HepG2 (cell line): ENCODE data around the gene PRMT5. TPM values are rescaled to one million over a fixed set of nuclear protein-coding genes. Genes with fewer than 3 reads are reported as not detected.

Source experiments
- AGO1 ChIP-seq: fragments of 200-400 bp; formaldehyde crosslinking; IDR thresholded peaks from 2 replicates; pipeline ENCODE4 v1.6.1; 2017; ENCODE audit warnings: mild to moderate bottlenecking, low read depth, low read length, moderate library complexity; ENCODE audit not compliant: poor library complexity, severe bottlenecking
- ARID2 ChIP-seq: sonication (generic); formaldehyde crosslinking; IDR thresholded peaks from 2 replicates; pipeline ENCODE4 v1.8.1; 2022; ENCODE audit warnings: mild to moderate bottlenecking, missing genetic modification reagents, borderline replicate concordance
- CAMTA2 ChIP-seq: sonication (generic); formaldehyde crosslinking; IDR thresholded peaks from 2 replicates; pipeline ENCODE4 v1.4.0; 2020; ENCODE audit warnings: mild to moderate bottlenecking, missing genetic modification reagents, borderline replicate concordance
- CCAR2 ChIP-seq: fragments of 200-400 bp; formaldehyde crosslinking; optimal IDR thresholded peaks from 2 replicates; pipeline ENCODE3; 2018; ENCODE audit warnings: low read depth, mild to moderate bottlenecking, low read length, moderate library complexity
- HNF4A ChIP-seq: sonication (generic); formaldehyde crosslinking; IDR thresholded peaks from 2 replicates; pipeline ENCODE4 v1.4.0; 2020; ENCODE audit warnings: missing genetic modification reagents
- HOXA5 ChIP-seq: sonication (generic); formaldehyde crosslinking; IDR thresholded peaks from 2 replicates; pipeline ENCODE4 v1.4.0; 2020; ENCODE audit warnings: missing genetic modification reagents
- ISX ChIP-seq: sonication (generic); formaldehyde crosslinking; conservative IDR thresholded peaks from 2 replicates; pipeline ENCODE4 v1.5.0; 2020; ENCODE audit warnings: missing genetic modification reagents
- KDM5A ChIP-seq: fragments of 200-600 bp; sonication (generic); IDR thresholded peaks from 2 replicates; pipeline ENCODE4 v1.7.0; 2018; ENCODE audit warnings: antibody characterized with exemption, mild to moderate bottlenecking, low read length, borderline replicate concordance
- KLF6 ChIP-seq: IDR thresholded peaks from 2 replicates; pipeline ENCODE4 v1.8.0; 2016; ENCODE audit warnings: missing biosample characterization, missing genetic modification reagents
- NCOA2 ChIP-seq: sonication (generic); formaldehyde crosslinking; IDR thresholded peaks from 2 replicates; pipeline ENCODE4 v1.8.0; 2022; ENCODE audit warnings: inconsistent platforms
- NFE2 ChIP-seq: sonication (generic); formaldehyde crosslinking; IDR thresholded peaks from 2 replicates; pipeline ENCODE4 v1.4.0; 2020; ENCODE audit warnings: missing genetic modification reagents
- NFRKB ChIP-seq: fragments of 450-650 bp; IDR thresholded peaks from 2 replicates; pipeline ENCODE4 v1.6.1; 2017
- NPAS2 ChIP-seq: sonication (generic); formaldehyde crosslinking; IDR thresholded peaks from 2 replicates; pipeline ENCODE4 v1.8.0; 2022; ENCODE audit warnings: mild to moderate bottlenecking, missing genetic modification reagents, borderline replicate concordance
- RCOR2 ChIP-seq: IDR thresholded peaks from 2 replicates; pipeline ENCODE4 v1.6.1; 2016; ENCODE audit warnings: missing biosample characterization, missing genetic modification reagents
- REXO4 ChIP-seq: sonication (generic); formaldehyde crosslinking; IDR thresholded peaks from 2 replicates; pipeline ENCODE4 v1.8.0; 2022; ENCODE audit warnings: missing genetic modification reagents, mild to moderate bottlenecking, borderline replicate concordance
- SETDB1 ChIP-seq: sonication (generic); formaldehyde crosslinking; IDR thresholded peaks from 2 replicates; pipeline ENCODE4 v1.5.1; 2020; ENCODE audit warnings: missing genetic modification reagents, mild to moderate bottlenecking, borderline replicate concordance
- TERF1 ChIP-seq: sonication (generic); formaldehyde crosslinking; IDR thresholded peaks from 2 replicates; pipeline ENCODE4 v1.8.0; 2022; ENCODE audit warnings: mild to moderate bottlenecking, missing genetic modification reagents, moderate library complexity
- ZNF343 ChIP-seq: sonication (generic); formaldehyde crosslinking; IDR thresholded peaks from 2 replicates; pipeline ENCODE4 v1.4.0; 2020; ENCODE audit warnings: mild to moderate bottlenecking, missing genetic modification reagents
- ZNF891 ChIP-seq: sonication (generic); formaldehyde crosslinking; IDR thresholded peaks from 2 replicates; pipeline ENCODE4 v1.5.0; 2020; ENCODE audit warnings: mild to moderate bottlenecking, missing genetic modification reagents
- ZUFSP ChIP-seq: sonication (generic); formaldehyde crosslinking; IDR thresholded peaks from 2 replicates; pipeline ENCODE4 v1.9.0; 2021; ENCODE audit warnings: missing genetic modification reagents, mild to moderate bottlenecking, borderline replicate concordance
- polyA plus RNA-seq, 8 experiments: library from polyadenylated mRNA; depleted of rRNA in 3 of 8; stranded (reverse) in 7 of 8; unstranded in 1 of 8; fragments of >200 nt; fragmentation: Illumina TruSeq in 4 of 8; extraction: Trizol in 4 of 8; gene quantifications; 2 replicates each; pipeline versions ENCODE4 v1.2.1 to v1.2.3, GENCODE V29; 2011 to 2016; ENCODE audit warnings: low read depth in 4 of 8, missing spikeins in 1 of 8, mixed read lengths in 1 of 8; ENCODE audit not compliant: insufficient read depth in 1 of 8
- total RNA-seq, 5 experiments: library from RNA; depleted of rRNA; stranded (reverse); fragments of >200 nt; fragmentation: Illumina TruSeq; extraction: Trizol; gene quantifications; 2 replicates each; pipeline ENCODE4 v1.2.3, GENCODE V29; 2016; ENCODE audit warnings: low read depth in 1 of 5
- TF ChIP-seq, protein P1 (sequence below): sonication (generic); formaldehyde crosslinking; IDR thresholded peaks from 2 replicates; pipeline ENCODE4 v1.4.0; 2020; ENCODE audit warnings: missing genetic modification reagents
- TF ChIP-seq, protein P2 (sequence below): sonication (generic); formaldehyde crosslinking; IDR thresholded peaks from 2 replicates; pipeline ENCODE4 v1.4.0; 2020; ENCODE audit warnings: missing genetic modification reagents

The PRMT5 gene
- total and polyA plus RNA-seq, 2 of the 13 experiments (the other 11 are each of a cell fraction or from before 2014, with no cell fraction given), result 210 to 354 TPM

DNA sequence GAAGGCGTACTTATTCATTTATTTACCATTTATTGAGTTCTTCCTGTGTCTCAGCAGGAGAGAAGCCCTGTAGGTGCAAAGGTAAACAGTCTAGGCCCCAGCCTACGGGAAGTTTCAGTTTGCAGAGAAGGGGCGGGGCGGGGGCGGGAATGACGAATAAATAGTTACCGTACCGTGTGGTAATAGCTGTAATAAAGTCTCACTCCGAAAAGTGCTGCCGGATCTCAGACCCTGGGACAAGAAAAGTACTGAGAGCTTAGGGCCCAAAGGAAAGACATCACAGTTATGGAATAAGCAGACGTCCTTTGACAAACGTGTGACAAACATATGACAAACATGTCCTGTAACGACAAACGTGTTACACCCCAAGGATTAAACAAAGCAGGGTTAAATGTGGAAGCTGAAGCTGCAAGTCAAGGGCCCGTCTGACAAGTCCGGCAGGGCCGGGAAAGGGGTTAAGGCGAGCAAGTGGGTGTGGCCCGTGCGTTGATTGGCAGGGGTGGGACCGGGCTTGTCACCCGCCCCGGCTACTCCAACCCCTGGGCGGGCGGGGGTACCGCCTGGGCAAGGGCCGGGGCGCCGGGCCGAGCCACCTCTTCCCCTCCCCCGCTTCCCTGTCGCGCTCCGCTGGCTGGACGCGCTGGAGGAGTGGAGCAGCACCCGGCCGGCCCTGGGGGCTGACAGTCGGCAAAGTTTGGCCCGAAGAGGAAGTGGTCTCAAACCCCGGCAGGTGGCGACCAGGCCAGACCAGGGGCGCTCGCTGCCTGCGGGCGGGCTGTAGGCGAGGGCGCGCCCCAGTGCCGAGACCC lies 57.7 kb downstream of the PRMT5 start, which contains the start of gene LRP10 (continued):
- TF ChIP-seq, protein P1, sequence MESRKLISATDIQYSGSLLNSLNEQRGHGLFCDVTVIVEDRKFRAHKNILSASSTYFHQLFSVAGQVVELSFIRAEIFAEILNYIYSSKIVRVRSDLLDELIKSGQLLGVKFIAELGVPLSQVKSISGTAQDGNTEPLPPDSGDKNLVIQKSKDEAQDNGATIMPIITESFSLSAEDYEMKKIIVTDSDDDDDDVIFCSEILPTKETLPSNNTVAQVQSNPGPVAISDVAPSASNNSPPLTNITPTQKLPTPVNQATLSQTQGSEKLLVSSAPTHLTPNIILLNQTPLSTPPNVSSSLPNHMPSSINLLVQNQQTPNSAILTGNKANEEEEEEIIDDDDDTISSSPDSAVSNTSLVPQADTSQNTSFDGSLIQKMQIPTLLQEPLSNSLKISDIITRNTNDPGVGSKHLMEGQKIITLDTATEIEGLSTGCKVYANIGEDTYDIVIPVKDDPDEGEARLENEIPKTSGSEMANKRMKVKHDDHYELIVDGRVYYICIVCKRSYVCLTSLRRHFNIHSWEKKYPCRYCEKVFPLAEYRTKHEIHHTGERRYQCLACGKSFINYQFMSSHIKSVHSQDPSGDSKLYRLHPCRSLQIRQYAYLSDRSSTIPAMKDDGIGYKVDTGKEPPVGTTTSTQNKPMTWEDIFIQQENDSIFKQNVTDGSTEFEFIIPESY, result peak; percentile 27; the same call in 1 of the 2 replicates
- no peak for TF ChIP-seq NFRKB
- peak; percentile 96 for TF ChIP-seq HOXA5
- peak; percentile 91 for TF ChIP-seq CAMTA2
- no peak for TF ChIP-seq TERF1 (CRISPR knock-in tag)
- TF ChIP-seq ZNF343 (CRISPR knock-in tag), result peak; percentile 94; the same call in 1 of the 2 replicates
- TF ChIP-seq NFE2 (CRISPR knock-in tag), result no peak
- TF ChIP-seq NCOA2 (CRISPR knock-in tag), result peak; percentile 78
- peak; percentile 89; the same call in 1 of the 2 replicates for TF ChIP-seq ARID2 (CRISPR knock-in tag)
- TF ChIP-seq SETDB1 (CRISPR knock-in tag), result peak; percentile 86; the same call in 1 of the 2 replicates
- peak; percentile 93 for TF ChIP-seq ISX
- TF ChIP-seq CCAR2, result no peak
- peak; percentile 41; the same call in 1 of the 2 replicates for TF ChIP-seq HNF4A (CRISPR knock-in tag)
- 0 out of 2 replicates have a peak, but pooled peaks have one; percentile 65 for TF ChIP-seq REXO4 (CRISPR knock-in tag)
- TF ChIP-seq AGO1, result peak; percentile 63
- TF ChIP-seq RCOR2, result peak; percentile 18; the same call in 1 of the 2 replicates
- TF ChIP-seq KLF6 (CRISPR knock-in tag), result peak; percentile 91
- peak; percentile 92 for TF ChIP-seq ZNF891 (CRISPR knock-in tag)
- peak; percentile 54; the same call in 1 of the 2 replicates for TF ChIP-seq KDM5A
- TF ChIP-seq, protein P2, sequence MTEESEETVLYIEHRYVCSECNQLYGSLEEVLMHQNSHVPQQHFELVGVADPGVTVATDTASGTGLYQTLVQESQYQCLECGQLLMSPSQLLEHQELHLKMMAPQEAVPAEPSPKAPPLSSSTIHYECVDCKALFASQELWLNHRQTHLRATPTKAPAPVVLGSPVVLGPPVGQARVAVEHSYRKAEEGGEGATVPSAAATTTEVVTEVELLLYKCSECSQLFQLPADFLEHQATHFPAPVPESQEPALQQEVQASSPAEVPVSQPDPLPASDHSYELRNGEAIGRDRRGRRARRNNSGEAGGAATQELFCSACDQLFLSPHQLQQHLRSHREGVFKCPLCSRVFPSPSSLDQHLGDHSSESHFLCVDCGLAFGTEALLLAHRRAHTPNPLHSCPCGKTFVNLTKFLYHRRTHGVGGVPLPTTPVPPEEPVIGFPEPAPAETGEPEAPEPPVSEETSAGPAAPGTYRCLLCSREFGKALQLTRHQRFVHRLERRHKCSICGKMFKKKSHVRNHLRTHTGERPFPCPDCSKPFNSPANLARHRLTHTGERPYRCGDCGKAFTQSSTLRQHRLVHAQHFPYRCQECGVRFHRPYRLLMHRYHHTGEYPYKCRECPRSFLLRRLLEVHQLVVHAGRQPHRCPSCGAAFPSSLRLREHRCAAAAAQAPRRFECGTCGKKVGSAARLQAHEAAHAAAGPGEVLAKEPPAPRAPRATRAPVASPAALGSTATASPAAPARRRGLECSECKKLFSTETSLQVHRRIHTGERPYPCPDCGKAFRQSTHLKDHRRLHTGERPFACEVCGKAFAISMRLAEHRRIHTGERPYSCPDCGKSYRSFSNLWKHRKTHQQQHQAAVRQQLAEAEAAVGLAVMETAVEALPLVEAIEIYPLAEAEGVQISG, result peak; percentile 87
- no peak for TF ChIP-seq ZUFSP (CRISPR knock-in tag)
- TF ChIP-seq NPAS2 (CRISPR knock-in tag), result no peak
